CD1c-positive myeloid dendritic cell (primary cell): ENCODE data around the gene SH2D3C.
"Not testable (repeated sequence)": the region's sequence is repeated elsewhere in the genome, so short reads cannot be mapped to it uniquely, and the experiment has no call there.

Experiments
- DNase-seq: peaks from one replicate; pipeline ENCODE4 v3.0.0-alpha.2; 2016; ENCODE audit errors: extremely low spot score

SH2D3C gene

GRCh38 chr9:127769101-127769500 is 9.4 kb downstream of the SH2D3C start:
- DNase-seq = no peak

GRCh38 chr9:127768698-127769097 is 9.8 kb downstream of the SH2D3C start:
- no peak for DNase-seq

GRCh38 chr9:127767909-127768331 is 10.5 kb downstream of the SH2D3C start:
- DNase-seq = no peak

- no peak for DNase-seq
These were observed 11.1 kb downstream of the SH2D3C start for GRCh38 chr9:127767410-127767809.

GRCh38 chr9:127765418-127765817 is 13.0 kb downstream of the SH2D3C start:
- DNase-seq = no peak

GRCh38 chr9:127763918-127764384 is 14.5 kb downstream of the SH2D3C start:
- peak; percentile 71 for DNase-seq

GRCh38 chr9:127762111-127762676 is 16.3 kb downstream of the SH2D3C start:
- DNase-seq = peak; percentile 68

GRCh38 chr9:127761491-127761956 is 16.9 kb downstream of the SH2D3C start:
- DNase-seq = no peak

GRCh38 chr9:127761061-127761460 is 17.4 kb downstream of the SH2D3C start:
- no peak for DNase-seq

GRCh38 chr9:127758843-127759242 is 19.6 kb downstream of the SH2D3C start:
- DNase-seq = no peak

- DNase-seq = not testable (repeated sequence)
These were observed 21.7 kb downstream of the SH2D3C start for GRCh38 chr9:127756776-127757175.

- no peak for DNase-seq
These were observed 22.2 kb downstream of the SH2D3C start for GRCh38 chr9:127756233-127756632.

- no peak for DNase-seq
These were observed 23.1 kb downstream of the SH2D3C start for GRCh38 chr9:127755061-127756060.

- DNase-seq = no peak
These were observed 24.1 kb downstream of the SH2D3C start for GRCh38 chr9:127754099-127755060.

GRCh38 chr9:127753622-127754021 is 24.8 kb downstream of the SH2D3C start:
- DNase-seq = peak; percentile 84

GRCh38 chr9:127753148-127753547 is 25.3 kb downstream of the SH2D3C start:
- no peak for DNase-seq

- no peak for DNase-seq
These were observed 27.0 kb downstream of the SH2D3C start for GRCh38 chr9:127751269-127752054.

GRCh38 chr9:127749090-127749787 is 29.2 kb downstream of the SH2D3C start:
- no peak for DNase-seq

GRCh38 chr9:127746959-127747569 is 31.4 kb downstream of the SH2D3C start:
- no peak for DNase-seq
